OCI-LY1 (cell line): ENCODE data around the gene INS.

Source experiments
- H2AFZ ChIP-seq: fragments of 200-600 bp; sonication (generic), shearing (Covaris generic); 2 replicates; pipeline ENCODE4 v1.6.0; 2014; ENCODE audit warnings: antibody characterized with exemption, mild to moderate bottlenecking, low read length
- H3F3A ChIP-seq: fragments of 200-600 bp; sonication (generic), shearing (Covaris generic); 2 replicates; pipeline ENCODE4 v1.6.0; 2014; ENCODE audit warnings: mild to moderate bottlenecking, antibody characterized with exemption, low read length, moderate library complexity; ENCODE audit not compliant: insufficient read depth
- H3K27ac ChIP-seq: fragments of 200-600 bp; sonication (generic); 2 replicates; pipeline ENCODE4 v1.5.1; 2014; ENCODE audit warnings: low read length, mixed run types, mild to moderate bottlenecking, low read depth; ENCODE audit not compliant: poor library complexity, severe bottlenecking
- H3K27me3 ChIP-seq: fragments of 200-600 bp; sonication (generic); 2 replicates; pipeline ENCODE4 v1.6.0; 2014; ENCODE audit warnings: antibody characterized with exemption, mild to moderate bottlenecking, low read length, moderate library complexity; ENCODE audit not compliant: insufficient read depth
- H3K36me3 ChIP-seq: fragments of 200-600 bp; sonication (generic); 2 replicates; pipeline ENCODE4 v1.6.1; 2014; ENCODE audit warnings: mild to moderate bottlenecking, antibody characterized with exemption, low read length, moderate library complexity, mixed read lengths; ENCODE audit not compliant: insufficient read depth
- H3K4me1 ChIP-seq: fragments of 200-600 bp; sonication (generic); 2 replicates; pipeline ENCODE4 v1.5.1; 2014; ENCODE audit warnings: mild to moderate bottlenecking, low read length, moderate library complexity; ENCODE audit not compliant: insufficient read depth, severe bottlenecking
- H3K4me2 ChIP-seq: fragments of 200-600 bp; sonication (generic), shearing (Covaris generic); 2 replicates; pipeline ENCODE4 v1.6.1; 2014; ENCODE audit warnings: low read length
- H3K4me3 ChIP-seq: fragments of 200-600 bp; sonication (generic); 2 replicates; pipeline ENCODE4 v1.5.1; 2014; ENCODE audit warnings: low read length, low read depth, mild to moderate bottlenecking, mixed read lengths; ENCODE audit not compliant: poor library complexity, severe bottlenecking
- H3K79me2 ChIP-seq: fragments of 200-600 bp; shearing (Covaris generic); 2 replicates; pipeline ENCODE4 v1.6.1; 2016; ENCODE audit warnings: mixed run types, low read length, mixed read lengths; ENCODE audit not compliant: insufficient read depth
- H3K9ac ChIP-seq: fragments of 200-600 bp; sonication (generic), shearing (Covaris generic); 2 replicates; pipeline ENCODE4 v1.6.1; 2014; ENCODE audit warnings: mild to moderate bottlenecking, low read length, mixed read lengths
- H3K9me2 ChIP-seq: fragments of 200-600 bp; sonication (generic), shearing (Covaris generic); 2 replicates; pipeline ENCODE4 v1.6.1; 2014; ENCODE audit warnings: low read depth, mild to moderate bottlenecking, low read length, mixed read lengths
- H3K9me3 ChIP-seq: fragments of 200-600 bp; shearing (Covaris generic); 2 replicates; pipeline ENCODE4 v1.6.1; 2014; ENCODE audit warnings: low read length, mixed read lengths
- H4K20me1 ChIP-seq: fragments of 200-600 bp; sonication (generic), shearing (Covaris generic); 2 replicates; pipeline ENCODE4 v1.6.0; 2016; ENCODE audit warnings: mild to moderate bottlenecking, low read length; ENCODE audit not compliant: insufficient read depth
- CTCF ChIP-seq: fragments of 200-600 bp; sonication (generic), shearing (Covaris generic); IDR thresholded peaks from 2 replicates; pipeline ENCODE4 v1.5.1; 2017; ENCODE audit warnings: mild to moderate bottlenecking, antibody characterized with exemption, low read length, moderate library complexity, mixed read lengths
- EZH2 ChIP-seq: fragments of 200-600 bp; sonication (generic), shearing (Covaris generic); IDR thresholded peaks from 2 replicates; pipeline ENCODE4 v1.8.0; 2017; ENCODE audit warnings: borderline replicate concordance, mixed run types, mild to moderate bottlenecking, antibody characterized with exemption, low read length, moderate library complexity, mixed read lengths

Gene INS

GRCh38 chr11:2144544-2145248 lies 16.3 kb downstream of the INS start:
- no peaks in the 10 kb centered on the region for H3F3A ChIP-seq
- no peaks in the 10 kb centered on the region for H3K9me2 ChIP-seq
- H3K9ac ChIP-seq, result no peak overlapping the region
- H3K27me3 ChIP-seq, result peaks cover 3% of the 10 kb centered on the region; the same call in 1 of the 2 replicates
- no peak overlapping the region for H3K4me3 ChIP-seq
- no peaks in the 10 kb centered on the region for H3K79me2 ChIP-seq
- no peaks in the 10 kb centered on the region for H3K4me1 ChIP-seq
- no peaks in the 10 kb centered on the region for H4K20me1 ChIP-seq
- no peak overlapping the region for H3K4me2 ChIP-seq
- TF ChIP-seq CTCF (no peak), EZH2 (no peak)
- no peak overlapping the region for H2AFZ ChIP-seq
- no peaks in the 10 kb centered on the region for H3K36me3 ChIP-seq
- no peak overlapping the region for H3K27ac ChIP-seq
- no peaks in the 10 kb centered on the region for H3K9me3 ChIP-seq

GRCh38 chr11:2143799-2144543 lies 17.0 kb downstream of the INS start:
- H3K9me2 ChIP-seq, result no peaks in the 10 kb centered on the region
- no peak overlapping the region for H2AFZ ChIP-seq
- no peaks in the 10 kb centered on the region for H3F3A ChIP-seq
- H3K79me2 ChIP-seq, result no peaks in the 10 kb centered on the region
- no peak for TF ChIP-seq CTCF
- TF ChIP-seq EZH2, result no peak
- H3K36me3 ChIP-seq, result no peaks in the 10 kb centered on the region
- no peaks in the 10 kb centered on the region for H3K9me3 ChIP-seq
- H3K27ac ChIP-seq, result no peak overlapping the region
- H3K27me3 ChIP-seq, result peaks cover 3% of the 10 kb centered on the region; the same call in 1 of the 2 replicates
- no peak overlapping the region for H3K4me2 ChIP-seq
- H3K4me1 ChIP-seq, result no peaks in the 10 kb centered on the region
- no peak overlapping the region for H3K4me3 ChIP-seq
- no peaks in the 10 kb centered on the region for H4K20me1 ChIP-seq
- no peak overlapping the region for H3K9ac ChIP-seq

- Histone ChIP-seq H3K4me1 (no peaks in the 10 kb centered on the region), H3K27me3 (peaks cover 3% of the 10 kb centered on the region; the same call in 1 of the 2 replicates), H3K9me3 (no peaks in the 10 kb centered on the region), H2AFZ (no peak overlapping the region), H4K20me1 (no peaks in the 10 kb centered on the region), H3K27ac (no peak overlapping the region), H3F3A (no peaks in the 10 kb centered on the region), H3K9me2 (no peaks in the 10 kb centered on the region), H3K36me3 (no peaks in the 10 kb centered on the region), H3K4me3 (no peak overlapping the region), H3K79me2 (no peaks in the 10 kb centered on the region), H3K4me2 (no peak overlapping the region), H3K9ac (no peak overlapping the region)
- no peak for TF ChIP-seq EZH2
- no peak for TF ChIP-seq CTCF
These were observed 17.6 kb downstream of the INS start for GRCh38 chr11:2143477-2143798.
